SK-N-SH (cell line): ENCODE results near the gene LSM4. TPM values are rescaled to one million over a fixed set of nuclear protein-coding genes. Genes with fewer than 3 reads are reported as not detected.
A peak's percentile ranks its signal among the peaks of the same experiment; 100 is the strongest.

Experiments
- CTCF ChIA-PET: fragments of 300-600, 350-600 bp; formaldehyde crosslinking; extraction: SDS; loops from one replicate; lab custom pipeline; 2021; lab: Yijun Ruan, JAX
- POLR2A ChIA-PET: fragments of 350-600 bp; sonication (Branson Sonifier 250); formaldehyde crosslinking; extraction: SDS; loops from one replicate; lab custom pipeline; 2020; ENCODE audit warnings: antibody characterized with exemption, inconsistent platforms; lab: Yijun Ruan, JAX
- DNase-seq: peaks from one replicate; pipeline ENCODE4 v3.0.0; 2012
- H2AFZ ChIP-seq: fragments of 200-600 bp; sonication (generic); 2 replicates; pipeline ENCODE4 v1.8.1; 2016; ENCODE audit warnings: antibody characterized with exemption, mild to moderate bottlenecking, low read depth
- H3F3A ChIP-seq: fragments of 200-600 bp; sonication (generic); replicated peaks from 2 replicates; pipeline ENCODE3; 2016; ENCODE audit warnings: antibody characterized with exemption, mild to moderate bottlenecking; ENCODE audit not compliant: insufficient read depth
- H3K27ac ChIP-seq, 2 experiments: fragments of 200-500 bp in 1 of 2; fragments of 200-600 bp in 1 of 2; sonication (Bioruptor generic) in 1 of 2; sonication (generic), shearing (Covaris generic) in 1 of 2; 2 replicates each; pipeline versions ENCODE4 v1.5.1 to v1.6.1; 2014 to 2016; ENCODE audit warnings: low read depth in 2 of 2, inconsistent platforms in 1 of 2, low read length in 1 of 2, mild to moderate bottlenecking in 1 of 2, mixed read lengths in 1 of 2
- H3K27me3 ChIP-seq: fragments of 200-600 bp; sonication (generic), shearing (Covaris generic); 2 replicates; pipeline ENCODE4 v1.6.1; 2016; ENCODE audit warnings: mixed run types; ENCODE audit not compliant: insufficient read depth
- H3K36me3 ChIP-seq, 2 experiments: fragments of 200-500 bp in 1 of 2; fragments of 200-600 bp in 1 of 2; sonication (Bioruptor generic) in 1 of 2; sonication (generic) in 1 of 2; replicated peaks in 1 of 2; 2 replicates each; pipeline versions ENCODE3 to v1.5.1; 2014 to 2016; ENCODE audit warnings: low read length in 1 of 2, mild to moderate bottlenecking in 1 of 2; ENCODE audit not compliant: insufficient read depth in 2 of 2, control insufficient read depth in 1 of 2
- H3K4me1 ChIP-seq, 2 experiments: fragments of 200-500 bp in 1 of 2; fragments of 200-600 bp in 1 of 2; sonication (Bioruptor generic) in 1 of 2; sonication (generic), shearing (Covaris generic) in 1 of 2; 2 replicates each; pipeline versions ENCODE4 v1.5.1 to v1.6.1; 2014 to 2016; ENCODE audit warnings: low read depth in 1 of 2, low read length in 1 of 2, mixed run types in 1 of 2; ENCODE audit not compliant: insufficient read depth in 2 of 2, control insufficient read depth in 1 of 2
- H3K4me2 ChIP-seq: fragments of 200-600 bp; sonication (generic), shearing (Covaris generic); 2 replicates; pipeline ENCODE4 v1.6.1; 2017; ENCODE audit warnings: mixed run types
- H3K4me3 ChIP-seq, 2 experiments: fragments of 200-500 bp in 1 of 2; fragments of 200-600 bp in 1 of 2; sonication (Bioruptor generic) in 1 of 2; sonication (generic), shearing (Covaris generic) in 1 of 2; 2 replicates each; pipeline versions ENCODE4 v1.5.1 to v1.8.1; 2014 to 2016; ENCODE audit warnings: low read depth in 2 of 2, inconsistent platforms in 1 of 2, low read length in 1 of 2, mild to moderate bottlenecking in 1 of 2, mixed read lengths in 1 of 2, moderate library complexity in 1 of 2
- H3K79me2 ChIP-seq: fragments of 200-600 bp; sonication (generic); 2 replicates; pipeline ENCODE4 v1.8.1; 2017; ENCODE audit warnings: mild to moderate bottlenecking; ENCODE audit not compliant: insufficient read depth
- H3K9ac ChIP-seq: fragments of 200-600 bp; sonication (generic); 2 replicates; pipeline ENCODE4 v1.6.1; 2017; ENCODE audit warnings: mixed run types
- H3K9me2 ChIP-seq: fragments of 200-600 bp; sonication (generic); 2 replicates; pipeline ENCODE4 v1.6.1; 2017; ENCODE audit warnings: mixed run types
- H3K9me3 ChIP-seq: fragments of 200-600 bp; sonication (generic); 2 replicates; pipeline ENCODE4 v1.6.1; 2017; ENCODE audit warnings: mixed run types, mild to moderate bottlenecking, moderate library complexity
- H4K20me1 ChIP-seq: fragments of 200-600 bp; sonication (generic); 2 replicates; pipeline ENCODE4 v1.6.1; 2017; ENCODE audit warnings: mild to moderate bottlenecking, mixed run types; ENCODE audit not compliant: insufficient read depth
- CTCF ChIP-seq: fragments of 200-600 bp; sonication (generic); IDR thresholded peaks from 2 replicates; pipeline ENCODE4 v1.6.1; 2017; ENCODE audit warnings: antibody characterized with exemption, mild to moderate bottlenecking, moderate library complexity
- FOSL2 ChIP-seq: IDR thresholded peaks from 2 replicates; pipeline ENCODE4 v1.4.0; 2012; ENCODE audit warnings: low read depth, mild to moderate bottlenecking, moderate library complexity, borderline replicate concordance
- IRF3 ChIP-seq: fragments of 150-350 bp; IDR thresholded peaks from 2 replicates; pipeline ENCODE4 v1.6.1; 2016; ENCODE audit warnings: mild to moderate bottlenecking, low read depth, low read length
- MXI1 ChIP-seq: IDR thresholded peaks from 2 replicates; pipeline ENCODE4 v1.6.1; 2012; ENCODE audit warnings: mild to moderate bottlenecking, low read depth, low read length, improper control_type of control experiment
- PBX3 ChIP-seq: IDR thresholded peaks from 2 replicates; pipeline ENCODE4; 2012
- POLR2AphosphoS5 ChIP-seq: IDR thresholded peaks from 2 replicates; pipeline ENCODE4 v1.6.1; 2012; ENCODE audit warnings: low read depth, low read length
- RAD21 ChIP-seq: IDR thresholded peaks from 2 replicates; pipeline ENCODE4 v1.6.1; 2012; ENCODE audit warnings: mild to moderate bottlenecking, low read length
- RCOR1 ChIP-seq: fragments of 150-350 bp; IDR thresholded peaks from 2 replicates; pipeline ENCODE4 v1.6.1; 2017; ENCODE audit warnings: antibody characterized with exemption, low read length
- SIN3A ChIP-seq: IDR thresholded peaks from 2 replicates; pipeline ENCODE4 v1.6.1; 2012; ENCODE audit warnings: low read depth, mild to moderate bottlenecking, low read length, moderate library complexity, borderline replicate concordance
- SMC3 ChIP-seq: IDR thresholded peaks from 2 replicates; pipeline ENCODE4 v1.6.1; 2012; ENCODE audit warnings: low read depth, low read length, improper control_type of control experiment
- TCF12 ChIP-seq: IDR thresholded peaks from 2 replicates; pipeline ENCODE4 v1.4.0; 2012
- USF1 ChIP-seq: IDR thresholded peaks from 2 replicates; pipeline ENCODE4 v1.4.0; 2012; ENCODE audit warnings: low read depth, borderline replicate concordance
- USF2 ChIP-seq: fragments of 150-350 bp; IDR thresholded peaks from 2 replicates; pipeline ENCODE4 v1.6.1; 2017; ENCODE audit warnings: antibody characterized with exemption, low read length, low read depth, borderline replicate concordance
- YY1 ChIP-seq: IDR thresholded peaks from 2 replicates; pipeline ENCODE4 v1.4.0; 2012; ENCODE audit warnings: low read depth, mild to moderate bottlenecking
- ZBTB33 ChIP-seq: IDR thresholded peaks from 2 replicates; pipeline ENCODE4 v1.4.0; 2012; ENCODE audit warnings: low read depth, borderline replicate concordance
- WGBS: methylation state at CpG from one replicate; pipeline ENCODE4 v1.1.6; 2017; ENCODE audit warnings: low lambda C conversion rate; 5-methylcytosine and 5-hydroxymethylcytosine counted together
- polyA plus RNA-seq, 3 experiments: library from polyadenylated mRNA; depleted of rRNA; stranded (reverse); fragments of >200 nt; gene quantifications; 2 replicates each; pipeline ENCODE4 v1.2.3, GENCODE V29; 2012

Gene LSM4
- polyA plus RNA-seq, 1 of the 3 experiments (the other 2 are of a cell fraction): 277 TPM

GRCh38 chr19:18363787-18364186, 40.9 kb upstream of the LSM4 start:
- 88% methylated on average over 6 of the region's 6 CpGs for WGBS
- TF ChIP-seq TCF12 (no peak), IRF3 (no peak), FOSL2 (no peak), ZBTB33 (no peak), MXI1 (no peak), YY1 (no peak), SMC3 (no peak), SIN3A (no peak), RCOR1 (no peak)
- TF ChIP-seq, all 33 proteins: peak for 0
- Histone ChIP-seq H3K27me3 (no peaks in the 10 kb centered on the region), H3K4me1 (peaks cover 20 to 23% of the 10 kb centered on the region in 2 experiments; a peak in 3 of 4 replicates), H3K9me3 (no peaks in the 10 kb centered on the region), H3K4me3 (no peak overlapping the region), H3K27ac (peak overlapping the region; percentile 96 to 98), H3F3A (peaks cover 21% of the 10 kb centered on the region), H3K4me2 (no peak overlapping the region), H2AFZ (no peak overlapping the region), H3K79me2 (no peaks in the 10 kb centered on the region), H4K20me1 (no peaks in the 10 kb centered on the region), H3K36me3 (peaks cover 0 to 9% of the 10 kb centered on the region in 2 experiments), H3K9me2 (no peaks in the 10 kb centered on the region), H3K9ac (peak overlapping the region; percentile 73; the same call in 1 of the 2 replicates)
- ChIA-PET CTCF (interaction anchor here (1.3 to 7.5 kb wide), 4 partner anchors 14 to 50 kb away, joined by 4 to 66 read pairs (median 28); no protein-coding TSS in a partner anchor), POLR2A (no interaction called here)
- no peak for DNase-seq

GRCh38 chr19:18362934-18363542, 40.2 kb upstream of the LSM4 start:
- POLR2A ChIA-PET: interaction anchor here (0.6 to 1.1 kb wide), 2 partner anchors 12 to 278 kb away, joined by 3 to 5 read pairs; no protein-coding TSS in a partner anchor
- no peaks in the 10 kb centered on the region for H3K9me2 ChIP-seq
- 95% methylated on average over 17 of the region's 17 CpGs for WGBS
- peak overlapping the region; percentile 96 to 98; a peak in 3 of 4 replicates for H3K27ac ChIP-seq
- no peaks in the 10 kb centered on the region for H3K79me2 ChIP-seq
- H3K36me3 ChIP-seq: peaks cover 0 to 13% of the 10 kb centered on the region in 2 experiments
- DNase-seq: no peak
- CTCF ChIA-PET: interaction anchor here (1.4 to 7.5 kb wide), 4 partner anchors 13 to 48 kb away, joined by 3 to 66 read pairs (median 28); no protein-coding TSS in a partner anchor
- H3F3A ChIP-seq: peaks cover 21% of the 10 kb centered on the region
- no peaks in the 10 kb centered on the region for H3K9me3 ChIP-seq
- no peak overlapping the region for H3K4me2 ChIP-seq
- peaks cover 20 to 23% of the 10 kb centered on the region in 2 experiments; a peak in 3 of 4 replicates for H3K4me1 ChIP-seq
- H2AFZ ChIP-seq: no peak overlapping the region
- no peaks in the 10 kb centered on the region for H3K27me3 ChIP-seq
- no peak overlapping the region for H3K9ac ChIP-seq
- no peak overlapping the region for H3K4me3 ChIP-seq
- H4K20me1 ChIP-seq: no peaks in the 10 kb centered on the region
- TF ChIP-seq PBX3: no peak
- no peak for TF ChIP-seq POLR2AphosphoS5
- TF ChIP-seq SMC3: no peak
- no peak for TF ChIP-seq USF1
- no peak for TF ChIP-seq CTCF
- TF ChIP-seq USF2: no peak
- no peak for TF ChIP-seq FOSL2
- TF ChIP-seq RAD21: no peak
